Subcutaneous adipose tissue (tissue), 4 donors: ENCODE data around the gene FNDC8. TPM values are rescaled to one million over a fixed set of nuclear protein-coding genes. Genes with fewer than 3 reads are reported as not detected.

Experiments used
- total RNA-seq, 4 donors: library from RNA; depleted of rRNA; stranded (reverse); fragments of >200 nt; gene quantifications; one replicate each; pipeline ENCODE4 v1.1.0, GENCODE V29; 2016
- TF ChIP-seq, protein P1 (sequence below): fragments of 450-650 bp; IDR thresholded peaks from one replicate; pipeline ENCODE4 v1.5.1; 2016; ENCODE audit warnings: low read depth, mild to moderate bottlenecking, control low read depth, antibody characterized with exemption, moderate library complexity

Gene FNDC8
- total RNA-seq, 4 donors from 2014 or later, result not detected

DNA sequence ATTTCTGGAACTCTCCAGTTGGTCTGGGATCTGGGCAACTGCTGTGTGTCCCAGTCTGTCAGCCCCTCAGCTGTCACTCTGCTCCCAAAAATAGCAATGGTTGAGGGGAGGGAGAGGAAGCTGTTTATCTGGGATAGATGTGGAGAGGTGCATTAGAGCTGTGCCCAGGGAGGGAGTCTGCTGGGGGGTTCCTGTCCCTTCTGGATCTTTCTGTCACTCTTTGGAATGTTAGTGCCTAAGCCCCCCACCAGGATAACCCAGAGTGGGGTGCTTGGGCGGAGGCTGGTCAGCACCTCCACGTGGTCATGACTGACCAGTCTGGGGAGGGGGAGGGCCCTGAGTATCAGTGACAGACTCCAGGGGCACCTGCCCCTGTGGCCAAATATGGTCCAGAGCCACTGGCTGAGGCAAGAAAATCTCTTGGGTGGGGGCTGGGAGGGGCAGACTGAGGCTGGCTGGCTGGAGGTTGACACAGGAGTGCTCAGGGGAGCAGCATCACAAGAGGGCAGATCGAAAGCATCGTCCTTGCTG, 26.0 kb downstream of the FNDC8 start, which contains the start of gene UNC45B:
TSS of gene UNC45B (plus strand) at position 443 of the 531 bp plus-strand sequence. CDS start 447 bp downstream, outside the sequence.
- TF ChIP-seq, protein P1, sequence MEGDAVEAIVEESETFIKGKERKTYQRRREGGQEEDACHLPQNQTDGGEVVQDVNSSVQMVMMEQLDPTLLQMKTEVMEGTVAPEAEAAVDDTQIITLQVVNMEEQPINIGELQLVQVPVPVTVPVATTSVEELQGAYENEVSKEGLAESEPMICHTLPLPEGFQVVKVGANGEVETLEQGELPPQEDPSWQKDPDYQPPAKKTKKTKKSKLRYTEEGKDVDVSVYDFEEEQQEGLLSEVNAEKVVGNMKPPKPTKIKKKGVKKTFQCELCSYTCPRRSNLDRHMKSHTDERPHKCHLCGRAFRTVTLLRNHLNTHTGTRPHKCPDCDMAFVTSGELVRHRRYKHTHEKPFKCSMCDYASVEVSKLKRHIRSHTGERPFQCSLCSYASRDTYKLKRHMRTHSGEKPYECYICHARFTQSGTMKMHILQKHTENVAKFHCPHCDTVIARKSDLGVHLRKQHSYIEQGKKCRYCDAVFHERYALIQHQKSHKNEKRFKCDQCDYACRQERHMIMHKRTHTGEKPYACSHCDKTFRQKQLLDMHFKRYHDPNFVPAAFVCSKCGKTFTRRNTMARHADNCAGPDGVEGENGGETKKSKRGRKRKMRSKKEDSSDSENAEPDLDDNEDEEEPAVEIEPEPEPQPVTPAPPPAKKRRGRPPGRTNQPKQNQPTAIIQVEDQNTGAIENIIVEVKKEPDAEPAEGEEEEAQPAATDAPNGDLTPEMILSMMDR, result no peak

GRCh38 chr17:35148144-35148543, 26.7 kb downstream of the FNDC8 start:
- TF ChIP-seq, protein P1, result no peak

DNA sequence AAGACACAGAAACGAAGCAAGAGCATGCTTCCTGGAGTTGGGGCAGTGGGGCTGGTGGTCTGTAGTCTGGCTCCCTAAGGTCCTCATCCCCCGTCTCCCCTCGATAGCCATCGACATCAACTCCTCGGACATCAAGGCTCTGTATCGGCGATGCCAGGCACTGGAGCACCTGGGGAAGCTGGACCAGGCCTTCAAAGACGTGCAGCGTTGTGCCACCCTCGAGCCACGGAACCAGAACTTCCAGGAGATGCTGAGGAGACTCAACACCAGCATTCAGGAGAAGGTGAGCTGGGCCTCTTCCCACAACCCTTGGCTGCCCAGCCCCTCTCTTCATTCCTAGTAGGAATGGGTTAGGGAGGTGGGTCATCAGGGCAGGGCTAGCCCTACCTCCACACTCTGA, 28.5 kb downstream of the FNDC8 start:
- TF ChIP-seq, protein P1, result no peak

DNA sequence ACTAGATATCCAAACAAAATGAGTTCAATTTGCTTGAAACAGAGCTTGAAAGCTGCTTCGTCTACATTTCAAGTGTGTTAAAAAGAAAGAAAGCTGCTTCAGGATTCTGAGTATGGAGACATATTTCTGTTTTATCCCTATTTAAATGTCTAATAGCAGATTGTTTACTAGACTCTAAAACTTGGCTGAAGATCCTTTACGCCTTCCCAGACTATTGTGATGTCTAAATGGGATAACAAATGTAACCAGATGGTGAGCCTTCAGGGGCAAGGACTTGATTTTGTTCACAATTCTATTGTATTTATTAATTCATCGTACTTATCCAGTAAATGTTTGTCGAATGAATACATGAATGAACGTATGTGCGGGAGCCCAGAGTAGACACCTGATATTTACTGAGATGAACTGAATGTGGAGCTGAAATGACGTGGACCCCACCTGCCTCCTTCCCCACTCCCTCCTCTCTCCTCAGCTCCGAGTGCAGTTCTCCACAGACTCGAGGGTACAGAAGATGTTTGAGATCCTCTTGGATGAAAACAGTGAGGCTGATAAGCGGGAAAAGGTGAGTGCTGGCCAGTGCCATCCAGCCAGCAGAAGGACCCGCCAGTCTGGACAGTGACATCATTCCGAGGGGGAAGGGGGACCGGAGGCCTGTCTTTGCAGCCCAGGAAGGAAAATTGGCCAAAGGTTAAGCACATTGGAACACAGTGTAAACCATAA, 31.2 kb downstream of the FNDC8 start:
- TF ChIP-seq, protein P1, result no peak

- TF ChIP-seq, protein P1, result no peak
Observed at GRCh38 chr17:35154196-35155165, 33.1 kb downstream of the FNDC8 start.

- TF ChIP-seq, protein P1, result no peak
Observed at GRCh38 chr17:35155246-35155645, 33.8 kb downstream of the FNDC8 start.

DNA sequence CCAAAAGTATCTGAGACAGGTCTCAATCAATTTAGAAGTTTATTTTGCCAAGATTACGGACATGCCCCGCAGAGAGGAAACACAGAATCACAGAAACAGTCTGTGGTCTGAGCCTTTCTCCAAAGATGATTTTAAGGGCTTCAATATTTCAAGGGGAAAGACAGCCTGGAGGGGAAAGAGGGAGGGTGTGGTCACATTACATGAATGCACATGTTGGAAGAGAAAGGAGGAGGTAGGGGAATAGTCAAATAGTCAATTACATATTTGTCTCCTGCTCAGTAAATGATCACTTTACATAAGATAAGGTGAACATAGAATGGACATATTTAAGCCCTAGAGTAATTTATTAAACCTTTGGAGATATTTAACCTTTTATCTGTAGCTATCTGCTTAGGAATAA, 38.5 kb downstream of the FNDC8 start:
- TF ChIP-seq, protein P1, result no peak
